Nephron (organoid): Measurements from ENCODE around the gene SERPINI1.

Experiments
- H3K27ac Mint-ChIP-seq, 3 experiments: 2 replicates each; pipeline ENCODE4 v1.8.0; 2020; ENCODE audit warnings: mixed read lengths in 3 of 3, mild to moderate bottlenecking in 2 of 3, moderate library complexity in 1 of 3
- H3K27me3 Mint-ChIP-seq: 2 replicates; pipeline ENCODE4 v1.8.0; 2021; ENCODE audit warnings: low read depth, mild to moderate bottlenecking, moderate library complexity, mixed read lengths
- H3K36me3 Mint-ChIP-seq: 2 replicates; pipeline ENCODE4 v1.8.0; 2020; ENCODE audit warnings: low read depth, mixed read lengths
- H3K4me1 Mint-ChIP-seq: 2 replicates; pipeline ENCODE4 v1.8.0; 2020; ENCODE audit warnings: mixed read lengths
- H3K4me3 Mint-ChIP-seq, 3 experiments: 2 replicates each; pipeline ENCODE4 v1.8.0; 2020; ENCODE audit warnings: mild to moderate bottlenecking in 3 of 3, mixed read lengths in 3 of 3, moderate library complexity in 2 of 3
- H3K9me3 Mint-ChIP-seq: 2 replicates; pipeline ENCODE4 v1.8.0; 2020; ENCODE audit warnings: mixed read lengths
- CTCF ChIP-seq, 3 experiments: fragments of 200-600 bp; sonication (generic); IDR thresholded peaks; one replicate each; pipeline ENCODE4 v1.5.0; 2021; ENCODE audit warnings: antibody characterized with exemption in 3 of 3; ENCODE audit not compliant: unreplicated experiment in 3 of 3

Gene SERPINI1

GRCh38 chr3:167854846-167855245 is 119.3 kb downstream of the SERPINI1 start:
- no peak overlapping the region for H3K4me3 Mint-ChIP-seq

GRCh38 chr3:167855306-167855705 is 119.8 kb downstream of the SERPINI1 start:
- H3K4me1 Mint-ChIP-seq: peaks cover 11% of the 10 kb centered on the region
- TF ChIP-seq CTCF (IDR thresholded peaks at IDR 0.05; ENCODE audit: unreplicated experiment in 3 of 3): no peak
- no peaks in the 10 kb centered on the region for H3K9me3 Mint-ChIP-seq
- no peaks in the 10 kb centered on the region for H3K27me3 Mint-ChIP-seq
- H3K27ac Mint-ChIP-seq: peak overlapping the region in 1 of 3 experiments; percentile 22
- no peak overlapping the region for H3K4me3 Mint-ChIP-seq
- no peaks in the 10 kb centered on the region for H3K36me3 Mint-ChIP-seq

More at GRCh38 chr3:167854846-167855245, 119.3 kb downstream of the SERPINI1 start:
- H3K9me3 Mint-ChIP-seq: no peaks in the 10 kb centered on the region
- no peak for TF ChIP-seq CTCF (IDR thresholded peaks at IDR 0.05; ENCODE audit: unreplicated experiment in 3 of 3)
- H3K4me1 Mint-ChIP-seq: peaks cover 11% of the 10 kb centered on the region
- peak overlapping the region in 1 of 3 experiments; percentile 22 for H3K27ac Mint-ChIP-seq
- H3K27me3 Mint-ChIP-seq: no peaks in the 10 kb centered on the region
- H3K36me3 Mint-ChIP-seq: no peaks in the 10 kb centered on the region

GRCh38 chr3:167858865-167859264 is 123.3 kb downstream of the SERPINI1 start:
- no peaks in the 10 kb centered on the region for H3K9me3 Mint-ChIP-seq
- TF ChIP-seq CTCF (IDR thresholded peaks at IDR 0.05; ENCODE audit: unreplicated experiment in 3 of 3): no peak
- H3K4me3 Mint-ChIP-seq: no peak overlapping the region

GRCh38 chr3:167859610-167860009 is 124.1 kb downstream of the SERPINI1 start:
- no peak overlapping the region for H3K27ac Mint-ChIP-seq
- no peak for TF ChIP-seq CTCF (IDR thresholded peaks at IDR 0.05; ENCODE audit: unreplicated experiment in 3 of 3)
- H3K27me3 Mint-ChIP-seq: no peaks in the 10 kb centered on the region
- no peaks in the 10 kb centered on the region for H3K9me3 Mint-ChIP-seq
- H3K4me3 Mint-ChIP-seq: no peak overlapping the region
- H3K36me3 Mint-ChIP-seq: no peaks in the 10 kb centered on the region
- H3K4me1 Mint-ChIP-seq: peaks cover 22% of the 10 kb centered on the region

More at GRCh38 chr3:167858865-167859264, 123.3 kb downstream of the SERPINI1 start:
- no peak overlapping the region for H3K27ac Mint-ChIP-seq
- H3K36me3 Mint-ChIP-seq: no peaks in the 10 kb centered on the region
- no peaks in the 10 kb centered on the region for H3K27me3 Mint-ChIP-seq
- peaks cover 24% of the 10 kb centered on the region for H3K4me1 Mint-ChIP-seq

- Mint-ChIP-seq H3K9me3 (no peaks in the 10 kb centered on the region), H3K4me3 (no peak overlapping the region), H3K4me1 (peaks cover 19% of the 10 kb centered on the region), H3K36me3 (no peaks in the 10 kb centered on the region), H3K27me3 (no peaks in the 10 kb centered on the region), H3K27ac (peak overlapping the region in 1 of 3 experiments; percentile 34)
- TF ChIP-seq CTCF (IDR thresholded peaks at IDR 0.05; ENCODE audit: unreplicated experiment in 3 of 3): no peak
Measured at GRCh38 chr3:167861649-167862048, 126.1 kb downstream of the SERPINI1 start.

- Mint-ChIP-seq H3K9me3 (no peaks in the 10 kb centered on the region), H3K4me1 (peaks cover 19% of the 10 kb centered on the region), H3K4me3 (no peak overlapping the region), H3K27me3 (no peaks in the 10 kb centered on the region), H3K36me3 (no peaks in the 10 kb centered on the region), H3K27ac (peak overlapping the region in 2 of 3 experiments; percentile 34 to 53)
- no peak for TF ChIP-seq CTCF (IDR thresholded peaks at IDR 0.05; ENCODE audit: unreplicated experiment in 3 of 3)
Measured at GRCh38 chr3:167862104-167862730, 126.7 kb downstream of the SERPINI1 start.
